ENCODE data around the gene ACTR3. TPM values are rescaled to one million over a fixed set of nuclear protein-coding genes. Genes with fewer than 3 reads are reported as not detected.

Gene ACTR3
- total and polyA plus RNA-seq, 2 experiments from 2014 or later = 63.7 to 137 TPM

DNA sequence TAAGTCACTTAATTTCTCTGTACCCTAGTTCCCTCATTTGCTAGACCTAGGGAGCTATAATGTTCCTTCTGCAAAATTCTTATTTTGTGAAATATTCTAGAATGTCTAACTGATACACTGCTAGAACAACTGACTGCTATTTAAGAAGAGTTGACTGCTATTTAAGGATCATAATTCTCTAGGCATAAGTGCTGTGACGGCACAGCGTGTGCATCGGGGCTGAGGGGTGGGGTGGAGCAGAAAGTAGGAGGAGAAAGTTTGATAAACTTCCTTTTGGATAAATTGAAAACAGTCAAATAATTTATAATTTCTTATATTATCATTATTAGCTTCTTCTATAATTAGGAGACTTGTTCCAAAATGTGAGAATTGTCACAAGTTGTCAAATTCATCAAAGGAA lies 10.4 kb upstream of the ACTR3 start (continued):
- no peak for TF ChIP-seq ZNF114 (CRISPR knock-in tag; IDR thresholded peaks at IDR 0.05)
- TF ChIP-seq, protein P1, sequence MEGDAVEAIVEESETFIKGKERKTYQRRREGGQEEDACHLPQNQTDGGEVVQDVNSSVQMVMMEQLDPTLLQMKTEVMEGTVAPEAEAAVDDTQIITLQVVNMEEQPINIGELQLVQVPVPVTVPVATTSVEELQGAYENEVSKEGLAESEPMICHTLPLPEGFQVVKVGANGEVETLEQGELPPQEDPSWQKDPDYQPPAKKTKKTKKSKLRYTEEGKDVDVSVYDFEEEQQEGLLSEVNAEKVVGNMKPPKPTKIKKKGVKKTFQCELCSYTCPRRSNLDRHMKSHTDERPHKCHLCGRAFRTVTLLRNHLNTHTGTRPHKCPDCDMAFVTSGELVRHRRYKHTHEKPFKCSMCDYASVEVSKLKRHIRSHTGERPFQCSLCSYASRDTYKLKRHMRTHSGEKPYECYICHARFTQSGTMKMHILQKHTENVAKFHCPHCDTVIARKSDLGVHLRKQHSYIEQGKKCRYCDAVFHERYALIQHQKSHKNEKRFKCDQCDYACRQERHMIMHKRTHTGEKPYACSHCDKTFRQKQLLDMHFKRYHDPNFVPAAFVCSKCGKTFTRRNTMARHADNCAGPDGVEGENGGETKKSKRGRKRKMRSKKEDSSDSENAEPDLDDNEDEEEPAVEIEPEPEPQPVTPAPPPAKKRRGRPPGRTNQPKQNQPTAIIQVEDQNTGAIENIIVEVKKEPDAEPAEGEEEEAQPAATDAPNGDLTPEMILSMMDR (conservative IDR thresholded peaks at IDR 0.05; ENCODE audit: low read depth in 2 of 2) = no peak

DNA sequence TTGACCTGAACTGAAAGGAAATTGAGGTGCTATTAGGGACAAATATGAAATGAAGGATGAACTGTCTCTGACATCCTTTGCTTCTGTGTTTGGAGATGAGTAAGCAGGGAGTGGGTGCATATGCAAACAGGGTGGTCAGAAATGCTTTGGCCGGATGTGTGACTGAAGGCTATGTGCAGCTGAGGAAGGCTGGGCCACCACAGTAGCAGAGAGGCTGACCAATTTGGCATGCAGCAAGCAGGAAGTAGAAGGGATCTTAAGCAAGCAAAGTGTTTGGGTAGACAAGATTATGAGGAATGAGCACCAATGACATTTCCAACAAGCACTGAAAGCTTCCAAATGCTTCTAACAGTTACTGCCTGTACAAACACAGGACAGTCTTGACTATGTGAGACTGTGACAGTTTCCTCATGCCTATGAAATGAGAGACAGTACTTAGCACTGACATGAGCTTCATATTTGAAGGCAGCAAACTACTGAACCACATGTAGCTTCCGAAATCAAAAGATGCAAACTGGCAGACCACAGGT lies 3.3 kb upstream of the ACTR3 start:
- H3K27ac Mint-ChIP-seq = no peak overlapping the region
- H3K9me3 Mint-ChIP-seq = no peaks in the 10 kb centered on the region; the same call in 2 of the 3 replicates
- Histone ChIP-seq H3K4me3 (no peak overlapping the region), H4K20me1 (replicated peaks; ENCODE audit: insufficient read depth) (no peaks in the 10 kb centered on the region; the same call in 1 of the 2 replicates), H3K36me3 (ENCODE audit: insufficient read depth) (peaks cover 3% of the 10 kb centered on the region; the same call in 1 of the 2 replicates), H3K27ac (ENCODE audit: low read depth) (no peak overlapping the region), H3K4me2 (no peak overlapping the region), H3K79me2 (replicated peaks; ENCODE audit: insufficient read depth) (peaks cover 16% of the 10 kb centered on the region), H3F3A (replicated peaks; ENCODE audit: low read depth) (peaks cover 11% of the 10 kb centered on the region), H2AFZ (no peak overlapping the region), H3K9me2 (ENCODE audit: insufficient read depth) (no peaks in the 10 kb centered on the region), H3K4me1 (ENCODE audit: insufficient read depth) (peaks cover 20% of the 10 kb centered on the region), H3K27me3 (ENCODE audit: insufficient read depth) (no peaks in the 10 kb centered on the region)
- no peaks in the 10 kb centered on the region for H3K36me3 Mint-ChIP-seq (ENCODE audit: low read depth)
- no peak overlapping the region for H3K4me3 Mint-ChIP-seq
- no peak for DNase-seq (ENCODE audit: low spot score)
- ATAC-seq = no peak
- H3K27me3 Mint-ChIP-seq (ENCODE audit: insufficient read depth, low read depth, poor library complexity) = peaks cover 14% of the 10 kb centered on the region
- peaks cover 27% of the 10 kb centered on the region for H3K4me1 Mint-ChIP-seq
- TF ChIP-seq, protein P2, sequence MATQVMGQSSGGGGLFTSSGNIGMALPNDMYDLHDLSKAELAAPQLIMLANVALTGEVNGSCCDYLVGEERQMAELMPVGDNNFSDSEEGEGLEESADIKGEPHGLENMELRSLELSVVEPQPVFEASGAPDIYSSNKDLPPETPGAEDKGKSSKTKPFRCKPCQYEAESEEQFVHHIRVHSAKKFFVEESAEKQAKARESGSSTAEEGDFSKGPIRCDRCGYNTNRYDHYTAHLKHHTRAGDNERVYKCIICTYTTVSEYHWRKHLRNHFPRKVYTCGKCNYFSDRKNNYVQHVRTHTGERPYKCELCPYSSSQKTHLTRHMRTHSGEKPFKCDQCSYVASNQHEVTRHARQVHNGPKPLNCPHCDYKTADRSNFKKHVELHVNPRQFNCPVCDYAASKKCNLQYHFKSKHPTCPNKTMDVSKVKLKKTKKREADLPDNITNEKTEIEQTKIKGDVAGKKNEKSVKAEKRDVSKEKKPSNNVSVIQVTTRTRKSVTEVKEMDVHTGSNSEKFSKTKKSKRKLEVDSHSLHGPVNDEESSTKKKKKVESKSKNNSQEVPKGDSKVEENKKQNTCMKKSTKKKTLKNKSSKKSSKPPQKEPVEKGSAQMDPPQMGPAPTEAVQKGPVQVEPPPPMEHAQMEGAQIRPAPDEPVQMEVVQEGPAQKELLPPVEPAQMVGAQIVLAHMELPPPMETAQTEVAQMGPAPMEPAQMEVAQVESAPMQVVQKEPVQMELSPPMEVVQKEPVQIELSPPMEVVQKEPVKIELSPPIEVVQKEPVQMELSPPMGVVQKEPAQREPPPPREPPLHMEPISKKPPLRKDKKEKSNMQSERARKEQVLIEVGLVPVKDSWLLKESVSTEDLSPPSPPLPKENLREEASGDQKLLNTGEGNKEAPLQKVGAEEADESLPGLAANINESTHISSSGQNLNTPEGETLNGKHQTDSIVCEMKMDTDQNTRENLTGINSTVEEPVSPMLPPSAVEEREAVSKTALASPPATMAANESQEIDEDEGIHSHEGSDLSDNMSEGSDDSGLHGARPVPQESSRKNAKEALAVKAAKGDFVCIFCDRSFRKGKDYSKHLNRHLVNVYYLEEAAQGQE (IDR thresholded peaks at IDR 0.05; ENCODE audit: unreplicated experiment) = no peak
- TF ChIP-seq POLR2AphosphoS5 (IDR thresholded peaks at IDR 0.05; ENCODE audit: low read depth) (no peak), STAT1 (IDR thresholded peaks at IDR 0.05; ENCODE audit: unreplicated experiment) (no peak), JUNB (IDR thresholded peaks at IDR 0.05; ENCODE audit: unreplicated experiment) (no peak), EZH2 (IDR thresholded peaks at IDR 0.05; ENCODE audit: low read depth, unreplicated experiment) (no peak), ZNF114 (CRISPR knock-in tag; IDR thresholded peaks at IDR 0.05) (no peak), CREB1 (CRISPR knock-in tag; IDR thresholded peaks at IDR 0.05; ENCODE audit: low read depth) (no peak), EZH2phosphoT487 (IDR thresholded peaks at IDR 0.05; ENCODE audit: unreplicated experiment) (no peak)
- TF ChIP-seq, protein P3, sequence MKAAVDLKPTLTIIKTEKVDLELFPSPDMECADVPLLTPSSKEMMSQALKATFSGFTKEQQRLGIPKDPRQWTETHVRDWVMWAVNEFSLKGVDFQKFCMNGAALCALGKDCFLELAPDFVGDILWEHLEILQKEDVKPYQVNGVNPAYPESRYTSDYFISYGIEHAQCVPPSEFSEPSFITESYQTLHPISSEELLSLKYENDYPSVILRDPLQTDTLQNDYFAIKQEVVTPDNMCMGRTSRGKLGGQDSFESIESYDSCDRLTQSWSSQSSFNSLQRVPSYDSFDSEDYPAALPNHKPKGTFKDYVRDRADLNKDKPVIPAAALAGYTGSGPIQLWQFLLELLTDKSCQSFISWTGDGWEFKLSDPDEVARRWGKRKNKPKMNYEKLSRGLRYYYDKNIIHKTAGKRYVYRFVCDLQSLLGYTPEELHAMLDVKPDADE (IDR thresholded peaks at IDR 0.05) = no peak
- TF ChIP-seq, protein P1 (conservative IDR thresholded peaks at IDR 0.05; ENCODE audit: low read depth in 2 of 2) = no peak

Data from GM23338 (cell line).